Stomach (tissue), 9 donors: Measurements from ENCODE around the gene SOWAHA. TPM values are rescaled to one million over a fixed set of nuclear protein-coding genes. Genes with fewer than 3 reads are reported as not detected.

Experiments
- DNase-seq, 2 donors: peaks; one replicate each; pipeline versions ENCODE4 v3.0.0 to v3.0.0-alpha.2; 2013 to 2019
- H3K27ac ChIP-seq, 5 donors: fragments of 200-600 bp in 4 of 5; sonication (generic) in 4 of 5; one replicate each; pipeline ENCODE4 v1.5.1; 2013 to 2019; ENCODE audit warnings: mild to moderate bottlenecking in 1 of 5, moderate library complexity in 1 of 5
- H3K27me3 ChIP-seq, 3 donors: fragments of 200-600 bp; sonication (generic); one replicate each; pipeline ENCODE4 v1.5.1; 2017 to 2019; ENCODE audit warnings: mixed run types in 1 of 3
- H3K36me3 ChIP-seq, 4 donors: fragments of 200-600 bp; sonication (generic); 1 replicate in 3 of 4; 2 replicates in 1 of 4; pipeline ENCODE4 v1.5.1; 2016 to 2019
- H3K4me1 ChIP-seq, 4 donors: fragments of 200-600 bp; sonication (generic); one replicate each; pipeline ENCODE4 v1.5.1; 2016 to 2019
- H3K4me3 ChIP-seq, 4 donors: fragments of 200-600 bp; sonication (generic) in 3 of 4; one replicate each; pipeline ENCODE4 v1.5.1; 2016 to 2019; ENCODE audit warnings: mild to moderate bottlenecking in 1 of 4
- H3K9me3 ChIP-seq, 4 donors: fragments of 200-600 bp; sonication (generic); one replicate each; pipeline ENCODE4 v1.5.1; 2016 to 2019
- CTCF ChIP-seq, 7 experiments: fragments of 450-650 bp in 4 of 7; fragments of 200-600 bp in 3 of 7; sonication (generic) in 3 of 7; IDR thresholded peaks; one replicate each; pipeline ENCODE4 v1.5.1; 2016 to 2019; ENCODE audit warnings: antibody characterized with exemption in 7 of 7, control low read depth in 2 of 7, mild to moderate bottlenecking in 1 of 7
- EP300 ChIP-seq: sonication (generic); formaldehyde crosslinking; IDR thresholded peaks from one replicate; pipeline ENCODE4 v1.6.1; 2017; ENCODE audit warnings: antibody characterized with exemption
- POLR2A ChIP-seq, 4 donors: fragments of 450-650 bp; IDR thresholded peaks; one replicate each; pipeline ENCODE4 v1.6.1; 2016; ENCODE audit warnings: antibody characterized with exemption in 4 of 4, control low read depth in 2 of 4, mild to moderate bottlenecking in 1 of 4, moderate library complexity in 1 of 4
- POLR2AphosphoS5 ChIP-seq, 3 donors: sonication (generic); formaldehyde crosslinking; IDR thresholded peaks; one replicate each; pipeline ENCODE4 v1.6.1; 2016; ENCODE audit warnings: antibody characterized with exemption in 3 of 3
- WGBS, 5 donors: extraction: QIAGEN DNeasy Blood & Tissue Kit in 3 of 5; methylation state at CpG; one replicate each; pipeline versions ENCODE4 v1.1.5 to v1.1.7; 2013 to 2018; 5-methylcytosine and 5-hydroxymethylcytosine counted together
- intact Hi-C: fragments of 100-400 bp; cut with DNase I; formaldehyde crosslinking; loops from one replicate; pipeline ENCODE4 v1.15.1; 2023; ENCODE audit warnings: low total_unique reads
- polyA plus RNA-seq, 3 donors: library from polyadenylated mRNA; stranded (reverse); fragments of 200-250 nt; gene quantifications; one replicate each; pipeline ENCODE4 v1.2.3, GENCODE V29; 2013
- total RNA-seq, 5 donors: library from RNA; depleted of rRNA; stranded (reverse); fragments of >200 nt; gene quantifications; one replicate each; pipeline versions ENCODE4 v1.1.0 to v1.2.3, GENCODE V29; 2014 to 2016
- donor health status: healthy with polysubstance abuse.
- donor health status: Bipolar disorder and iron deficiency.
- donor health status: healthy.

Gene SOWAHA
- total and polyA plus RNA-seq, 8 donors: 2.4 to 91.8 (median 6.8) TPM; not detected in 1

- H3K9me3 ChIP-seq: no peaks in the 10 kb centered on the region
- no peak overlapping the region for H3K4me3 ChIP-seq
- TF ChIP-seq POLR2A (IDR thresholded peaks at IDR 0.05) (no peak), CTCF (IDR thresholded peaks at IDR 0.05) (no peak), POLR2AphosphoS5 (IDR thresholded peaks at IDR 0.05) (no peak), EP300 (no peak)
- H3K27me3 ChIP-seq: no peaks in the 10 kb centered on the region
- H3K4me1 ChIP-seq: peaks cover 9 to 38% (median 24%) of the 10 kb centered on the region in 4 donors
- no peaks in the 10 kb centered on the region for H3K36me3 ChIP-seq
- intact Hi-C loops: no loop called here
- WGBS, 5 donors: 80 to 100% (median 100%) methylated on average over 1 of the region's 1 CpG
- DNase-seq: no peak
- peak overlapping the region; percentile 44 to 92 (median 74) for H3K27ac ChIP-seq
These were observed 23.8 kb downstream of the SOWAHA start for GRCh38 chr5:132836852-132837251.

- Histone ChIP-seq H3K4me3 (no peak overlapping the region), H3K27me3 (no peaks in the 10 kb centered on the region), H3K36me3 (no peaks in the 10 kb centered on the region), H3K9me3 (no peaks in the 10 kb centered on the region), H3K4me1 (peaks cover 9 to 38% (median 24%) of the 10 kb centered on the region in 4 donors), H3K27ac (peak overlapping the region; percentile 30 to 92 (median 74))
- no peak for TF ChIP-seq EP300
- peak in 2 of 3 donors; percentile 81 to 86 for TF ChIP-seq POLR2AphosphoS5 (IDR thresholded peaks at IDR 0.05)
- intact Hi-C loops: no loop called here
- 23 to 42% (median 38%) methylated on average over 2 of the region's 2 CpGs for WGBS, 5 donors
- peak; percentile 75 to 82 for DNase-seq
These were observed 24.8 kb downstream of the SOWAHA start for GRCh38 chr5:132837868-132838267.

GRCh38 chr5:132838516-132839282, 25.6 kb downstream of the SOWAHA start:
- no peak for TF ChIP-seq POLR2AphosphoS5 (IDR thresholded peaks at IDR 0.05)
- no peak for TF ChIP-seq CTCF (IDR thresholded peaks at IDR 0.05)
- no peak for TF ChIP-seq EP300
- TF ChIP-seq POLR2A (IDR thresholded peaks at IDR 0.05): no peak
- no peaks in the 10 kb centered on the region for H3K36me3 ChIP-seq
- H3K4me1 ChIP-seq: peaks cover 9 to 38% (median 24%) of the 10 kb centered on the region in 4 donors
- no peak for DNase-seq
- H3K4me3 ChIP-seq: no peak overlapping the region
- intact Hi-C loops: no loop called here
- H3K9me3 ChIP-seq: no peaks in the 10 kb centered on the region
- H3K27me3 ChIP-seq: no peaks in the 10 kb centered on the region
- peak overlapping the region; percentile 30 to 92 (median 70) for H3K27ac ChIP-seq
- WGBS, 5 donors: 51 to 75% (median 67%) methylated on average over 3 of the region's 3 CpGs

- 55 to 65% (median 59%) methylated on average over 8 of the region's 8 CpGs for WGBS, 5 donors
- H3K4me1 ChIP-seq: peaks cover 9 to 38% (median 24%) of the 10 kb centered on the region in 4 donors
- peak in 1 of 2 donors; percentile 57 for DNase-seq
These were observed 26.6 kb downstream of the SOWAHA start for GRCh38 chr5:132839426-132840301.

More at GRCh38 chr5:132839426-132840301, 26.6 kb downstream of the SOWAHA start:
- no peak overlapping the region for H3K4me3 ChIP-seq
- intact Hi-C loops: no loop called here
- no peaks in the 10 kb centered on the region for H3K9me3 ChIP-seq
- H3K27me3 ChIP-seq: no peaks in the 10 kb centered on the region
- TF ChIP-seq POLR2AphosphoS5 (IDR thresholded peaks at IDR 0.05) (no peak), CTCF (IDR thresholded peaks at IDR 0.05) (no peak), POLR2A (IDR thresholded peaks at IDR 0.05) (no peak), EP300 (no peak)
- no peaks in the 10 kb centered on the region for H3K36me3 ChIP-seq
- peak overlapping the region; percentile 46 to 92 (median 74) for H3K27ac ChIP-seq
